ENCODE results near the gene ATAD1.
A peak's percentile ranks its signal among the peaks of the same experiment; 100 is the strongest.
"Not testable (repeated sequence)": the region's sequence is repeated elsewhere in the genome, so short reads cannot be mapped to it uniquely, and the experiment has no call there.

Gene ATAD1

GRCh38 chr10:87817609-87818504 is at the start of gene ATAD1:
Gene ATAD1, minus strand, starts transcription at chr10:87818226. Its CDS starts 3,627 bp downstream, at chr10:87814599.
- DNase-seq = no peak

GRCh38 chr10:87867453-87867852 is 49.4 kb upstream of the ATAD1 start:
- DNase-seq = no peak

- DNase-seq = no peak
Measured at GRCh38 chr10:87866412-87866974, 48.5 kb upstream of the ATAD1 start.

GRCh38 chr10:87865241-87865881 is 47.3 kb upstream of the ATAD1 start:
- no peak for DNase-seq

- no peak for DNase-seq
Measured at GRCh38 chr10:87864496-87865059, 46.6 kb upstream of the ATAD1 start.

GRCh38 chr10:87863951-87864495 is 46.0 kb upstream of the ATAD1 start:
- not testable (repeated sequence) for DNase-seq

- DNase-seq = peak; percentile 64
Measured at GRCh38 chr10:87863053-87863943, 45.3 kb upstream of the ATAD1 start, which contains the start of the genes KLLN and PTEN. Gene KLLN, minus strand, starts transcription at chr10:87863533. Its CDS starts 1,046 bp downstream, at chr10:87862487. Gene PTEN, plus strand, starts transcription at chr10:87863625. Its CDS starts 845 bp downstream, at chr10:87864470.

- no peak for DNase-seq
Measured at GRCh38 chr10:87862679-87863052, 44.6 kb upstream of the ATAD1 start.

GRCh38 chr10:87861953-87862678 is 44.1 kb upstream of the ATAD1 start:
- peak; percentile 86 for DNase-seq

- DNase-seq = no peak
Measured at GRCh38 chr10:87861566-87861952, 43.5 kb upstream of the ATAD1 start.

- DNase-seq = no peak
Measured at GRCh38 chr10:87860816-87861403, 42.9 kb upstream of the ATAD1 start.

GRCh38 chr10:87860156-87860795 is 42.2 kb upstream of the ATAD1 start:
- peak; percentile 56 for DNase-seq

GRCh38 chr10:87855665-87856064 is 37.6 kb upstream of the ATAD1 start:
- DNase-seq = not testable (repeated sequence)

- DNase-seq = not testable (repeated sequence)
Measured at GRCh38 chr10:87855247-87855646, 37.2 kb upstream of the ATAD1 start.

GRCh38 chr10:87852089-87852488 is 34.1 kb upstream of the ATAD1 start:
- no peak for DNase-seq

GRCh38 chr10:87850742-87851205 is 32.7 kb upstream of the ATAD1 start:
- no peak for DNase-seq

GRCh38 chr10:87849001-87849400 is 31.0 kb upstream of the ATAD1 start:
- DNase-seq = no peak

GRCh38 chr10:87847550-87847949 is 29.5 kb upstream of the ATAD1 start:
- DNase-seq = no peak

GRCh38 chr10:87846711-87847110 is 28.7 kb upstream of the ATAD1 start:
- DNase-seq = not testable (repeated sequence)

- no peak for DNase-seq
Measured at GRCh38 chr10:87846023-87846422, 28.0 kb upstream of the ATAD1 start.

Data from SIG-M5 (cell line).